Muscle of leg (tissue), 11 donors: Measurements from ENCODE around the gene METRNL. TPM values are rescaled to one million over a fixed set of nuclear protein-coding genes. Genes with fewer than 3 reads are reported as not detected.
"Not testable (repeated sequence)": the region's sequence is repeated elsewhere in the genome, so short reads cannot be mapped to it uniquely, and the experiment has no call there.

Source experiments
- DNase-seq: peaks from one replicate; pipeline ENCODE4 v3.0.0; 2013
- H3K27ac ChIP-seq: one replicate; pipeline ENCODE4 v1.5.1; 2013; ENCODE audit warnings: mild to moderate bottlenecking, low read length, control low read depth
- H3K27me3 ChIP-seq: one replicate; pipeline ENCODE4 v1.6.1; 2013; ENCODE audit warnings: low read length; ENCODE audit not compliant: control insufficient read depth, insufficient read depth
- H3K36me3 ChIP-seq: one replicate; pipeline ENCODE4 v1.6.1; 2013; ENCODE audit warnings: low read length; ENCODE audit not compliant: control insufficient read depth, insufficient read depth
- H3K4me1 ChIP-seq: one replicate; pipeline ENCODE4 v1.6.1; 2013; ENCODE audit warnings: low read length; ENCODE audit not compliant: control insufficient read depth, insufficient read depth
- H3K4me3 ChIP-seq: one replicate; pipeline ENCODE4 v1.5.1; 2013; ENCODE audit warnings: low read length, control low read depth
- H3K9me3 ChIP-seq: replicated peaks from 2 replicates; pipeline ENCODE4 v1.6.1; 2013; ENCODE audit warnings: low read depth, low read length; ENCODE audit not compliant: control insufficient read depth
- WGBS: methylation state at CpG from one replicate; pipeline ENCODE4 v1.1.5; 2013; ENCODE audit warnings: missing lambda C conversion rate; ENCODE audit not compliant: insufficient coverage; 5-methylcytosine and 5-hydroxymethylcytosine counted together
- polyA plus RNA-seq, 8 donors: library from polyadenylated mRNA; unstranded; fragments of 120-200 nt; gene quantifications; one replicate each; pipeline versions ENCODE4 v1.2.1 to v1.2.3, GENCODE V29; 2013; ENCODE audit warnings: inconsistent platforms in 1 of 8, low replicate concordance in 1 of 8; ENCODE audit not compliant: insufficient read length in 8 of 8, insufficient read depth in 1 of 8
- total RNA-seq: library from RNA; stranded (reverse); fragments of 120-200 nt; gene quantifications from one replicate; pipeline ENCODE4 v1.2.4, GENCODE V29; 2013

METRNL gene
- total and polyA plus RNA-seq, 9 donors, result 21.5 to 37.8 (median 30.2) TPM

GRCh38 chr17:83119987-83120864 is 40.8 kb downstream of the METRNL start:
- Histone ChIP-seq H3K36me3 (no peaks in the 10 kb centered on the region), H3K4me1 (peaks cover 10% of the 10 kb centered on the region), H3K27me3 (peaks cover 30% of the 10 kb centered on the region), H3K27ac (no peak overlapping the region), H3K9me3 (no peaks in the 10 kb centered on the region), H3K4me3 (no peak overlapping the region)
- no peak for DNase-seq
- WGBS, result 36% methylated on average over 20 of the region's 25 CpGs

GRCh38 chr17:83121473-83121872 is 42.1 kb downstream of the METRNL start:
- H3K27me3 ChIP-seq, result peaks cover 40% of the 10 kb centered on the region
- H3K9me3 ChIP-seq, H3K36me3 ChIP-seq, H3K4me3 ChIP-seq, DNase-seq: not testable (repeated sequence)
- peaks cover 19% of the 10 kb centered on the region for H3K4me1 ChIP-seq
- WGBS, result 61% methylated on average over 4 of the region's 12 CpGs
- peak overlapping the region; percentile 20 for H3K27ac ChIP-seq

GRCh38 chr17:83121921-83122820 is 42.8 kb downstream of the METRNL start:
- Histone ChIP-seq H3K4me3 (no peak overlapping the region), H3K9me3 (no peaks in the 10 kb centered on the region), H3K4me1 (peaks cover 19% of the 10 kb centered on the region), H3K27ac (peak overlapping the region; percentile 20), H3K27me3 (peaks cover 40% of the 10 kb centered on the region), H3K36me3 (no peaks in the 10 kb centered on the region)
- WGBS, result 75% methylated on average over 23 of the region's 26 CpGs
- DNase-seq, result no peak

- Histone ChIP-seq H3K4me3 (no peak overlapping the region), H3K9me3 (no peaks in the 10 kb centered on the region), H3K4me1 (peaks cover 19% of the 10 kb centered on the region), H3K36me3 (no peaks in the 10 kb centered on the region), H3K27ac (no peak overlapping the region), H3K27me3 (peaks cover 40% of the 10 kb centered on the region)
- no peak for DNase-seq
- 71% methylated on average over 16 of the region's 16 CpGs for WGBS
Observed at GRCh38 chr17:83122834-83123233, 43.4 kb downstream of the METRNL start.

GRCh38 chr17:83123896-83124801 is 44.7 kb downstream of the METRNL start:
- peaks cover 33% of the 10 kb centered on the region for H3K27me3 ChIP-seq
- WGBS, result 79% methylated on average over 23 of the region's 25 CpGs
- no peak for DNase-seq
- no peak overlapping the region for H3K4me3 ChIP-seq
- no peaks in the 10 kb centered on the region for H3K36me3 ChIP-seq
- no peak overlapping the region for H3K27ac ChIP-seq
- peaks cover 11% of the 10 kb centered on the region for H3K4me1 ChIP-seq
- H3K9me3 ChIP-seq, result no peaks in the 10 kb centered on the region

GRCh38 chr17:83124871-83125514 is 45.6 kb downstream of the METRNL start:
- DNase-seq, result no peak
- peaks cover 10% of the 10 kb centered on the region for H3K4me1 ChIP-seq
- H3K27me3 ChIP-seq, result peaks cover 33% of the 10 kb centered on the region
- no peak overlapping the region for H3K4me3 ChIP-seq
- H3K36me3 ChIP-seq, result no peaks in the 10 kb centered on the region
- H3K27ac ChIP-seq, result no peak overlapping the region
- H3K9me3 ChIP-seq, result no peaks in the 10 kb centered on the region
- WGBS, result 55% methylated on average over 19 of the region's 24 CpGs

GRCh38 chr17:83125515-83126274 is 46.3 kb downstream of the METRNL start:
- peaks cover 33% of the 10 kb centered on the region for H3K27me3 ChIP-seq
- WGBS, result 52% methylated on average over 21 of the region's 21 CpGs

GRCh38 chr17:83126275-83126811 is 46.9 kb downstream of the METRNL start:
- no peak overlapping the region for H3K27ac ChIP-seq
- H3K4me1 ChIP-seq, result peaks cover 10% of the 10 kb centered on the region
- peaks cover 33% of the 10 kb centered on the region for H3K27me3 ChIP-seq
- no peaks in the 10 kb centered on the region for H3K9me3 ChIP-seq
- DNase-seq, result no peak
- H3K36me3 ChIP-seq, result no peaks in the 10 kb centered on the region
- H3K4me3 ChIP-seq, result no peak overlapping the region
- WGBS, result 62% methylated on average over 9 of the region's 12 CpGs

More at GRCh38 chr17:83125515-83126274, 46.3 kb downstream of the METRNL start:
- H3K36me3 ChIP-seq, result no peaks in the 10 kb centered on the region
- no peaks in the 10 kb centered on the region for H3K9me3 ChIP-seq
- H3K4me3 ChIP-seq, result no peak overlapping the region
- no peak for DNase-seq
- H3K27ac ChIP-seq, result no peak overlapping the region
- peaks cover 10% of the 10 kb centered on the region for H3K4me1 ChIP-seq
